ENCODE measurements around the gene CLEC11A.
"Not testable (repeated sequence)": the region's sequence is repeated elsewhere in the genome, so short reads cannot be mapped to it uniquely, and the experiment has no call there.

The CLEC11A gene

DNA sequence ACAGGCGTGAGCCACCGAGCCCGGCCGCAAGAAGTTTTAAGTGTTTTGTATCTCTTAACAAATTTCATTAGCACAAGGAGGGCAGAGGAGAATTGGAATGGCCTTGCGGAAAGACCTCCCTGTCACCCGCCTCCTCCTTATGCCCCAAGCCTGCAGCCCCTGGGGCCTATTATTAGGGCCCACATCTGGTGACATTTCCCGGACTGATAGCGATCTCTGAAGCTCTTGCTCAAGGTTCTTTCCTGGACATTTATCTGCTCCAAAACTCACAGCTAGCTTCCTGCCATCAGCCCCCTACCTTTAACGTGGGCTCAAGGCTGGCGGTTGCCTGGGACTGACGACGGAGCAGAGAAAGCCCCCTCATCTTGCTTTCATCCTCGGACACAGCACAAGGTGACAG is 40.4 kb downstream of the CLEC11A start:
- not testable (repeated sequence) for DNase-seq

DNA sequence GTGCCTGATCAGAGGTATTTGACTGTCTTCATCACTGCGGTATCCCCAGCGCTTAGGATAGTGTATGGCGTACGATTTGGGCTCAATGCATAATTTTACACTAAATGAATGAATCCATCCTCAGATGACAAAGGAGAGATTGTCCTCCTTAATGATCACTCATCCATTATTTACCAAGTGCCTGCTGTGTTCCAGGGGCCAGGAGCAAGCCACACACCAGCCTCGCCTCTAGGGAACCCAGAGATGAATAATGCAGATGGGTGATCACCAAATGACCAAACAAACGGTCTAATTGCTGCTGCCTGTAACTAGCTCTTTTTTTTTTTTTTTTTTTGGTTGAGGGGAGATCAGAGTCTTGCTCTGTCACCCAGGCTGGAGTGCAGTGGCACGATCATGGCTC is 41.2 kb downstream of the CLEC11A start:
- no peak for DNase-seq

DNA sequence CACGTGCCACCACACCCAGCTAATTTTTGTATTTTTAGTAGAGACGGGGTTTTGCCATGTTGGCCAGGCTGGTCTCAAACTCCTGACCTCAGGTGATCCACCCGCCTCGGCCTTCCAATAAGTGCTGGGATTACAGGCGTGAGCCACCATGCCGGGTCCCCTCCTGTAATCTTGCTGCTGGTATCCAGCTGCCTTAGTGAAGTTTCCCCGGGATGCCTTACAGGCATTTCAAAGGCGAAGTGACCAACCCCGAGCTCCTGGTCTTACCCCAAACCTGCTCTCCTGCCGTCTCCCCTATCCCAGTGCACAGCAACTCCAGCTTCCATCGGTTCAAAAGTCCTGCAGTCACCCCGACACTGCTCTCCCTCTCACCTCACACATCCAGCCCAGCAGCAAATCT is 43.6 kb downstream of the CLEC11A start:
- not testable (repeated sequence) for DNase-seq

DNA sequence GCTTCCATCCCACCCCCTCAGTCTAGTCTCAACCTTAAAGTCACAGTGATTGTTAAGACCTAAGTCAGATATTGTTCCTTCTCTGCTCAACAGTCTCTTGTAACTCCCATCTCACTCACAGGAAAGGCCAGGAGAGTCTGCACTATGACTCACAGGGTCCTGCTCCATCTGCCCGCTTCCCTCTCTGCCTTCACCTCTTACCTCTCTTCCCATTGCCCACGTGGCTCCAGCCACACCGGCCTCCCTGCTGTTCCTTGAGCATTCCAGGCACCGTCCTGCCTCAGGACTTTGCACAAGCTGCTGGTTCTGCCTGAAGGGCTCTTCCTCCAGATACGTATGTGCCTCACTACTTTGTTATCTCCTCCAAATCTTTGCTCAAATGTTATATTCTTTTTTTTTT is 44.1 kb downstream of the CLEC11A start:
- DNase-seq = not testable (repeated sequence)

DNA sequence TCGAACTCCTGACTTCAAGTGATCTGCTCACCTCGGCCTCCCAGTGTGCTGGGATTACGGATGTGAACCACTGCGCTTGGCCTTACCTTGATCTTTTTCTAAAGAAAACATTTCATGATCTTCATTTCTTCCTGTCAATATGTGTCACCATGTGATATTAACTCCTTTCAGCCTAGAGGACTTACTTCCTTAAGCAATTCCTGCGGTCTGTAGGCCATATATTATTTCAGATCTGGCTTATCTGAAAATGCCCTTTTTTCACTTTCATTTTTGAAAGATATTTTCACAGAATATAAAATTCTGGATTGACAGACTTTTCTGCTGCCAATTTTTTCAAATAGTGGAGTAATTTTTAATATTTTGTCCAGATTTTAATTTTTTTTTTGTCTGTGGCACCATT is 45.1 kb downstream of the CLEC11A start:
- no peak for DNase-seq

DNA sequence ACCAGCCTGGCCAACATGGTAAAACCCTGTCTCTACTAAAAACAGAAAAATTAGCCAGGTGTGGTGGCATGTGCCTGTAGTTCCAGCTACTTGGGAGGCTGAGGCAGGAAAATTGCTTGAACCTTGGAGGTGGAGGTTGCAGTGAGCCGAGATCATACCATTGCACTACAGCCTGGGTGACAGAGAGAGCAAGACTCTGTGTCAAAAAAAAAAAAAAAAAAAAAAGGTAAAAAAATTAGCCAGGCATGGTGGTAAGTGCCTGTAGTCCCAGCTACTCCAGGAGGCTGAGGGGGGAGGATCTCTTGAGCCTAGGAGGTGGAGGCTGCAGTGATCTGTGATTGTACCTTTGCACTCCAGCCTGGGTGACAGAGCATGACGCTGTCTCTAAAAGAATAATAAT is 47.0 kb downstream of the CLEC11A start, which contains the start of gene GPR32:
Gene GPR32, plus strand, starts transcription at position 301 of the 400 bp plus-strand sequence. CDS start 137 bp downstream, outside the sequence.
- DNase-seq = not testable (repeated sequence)

DNA sequence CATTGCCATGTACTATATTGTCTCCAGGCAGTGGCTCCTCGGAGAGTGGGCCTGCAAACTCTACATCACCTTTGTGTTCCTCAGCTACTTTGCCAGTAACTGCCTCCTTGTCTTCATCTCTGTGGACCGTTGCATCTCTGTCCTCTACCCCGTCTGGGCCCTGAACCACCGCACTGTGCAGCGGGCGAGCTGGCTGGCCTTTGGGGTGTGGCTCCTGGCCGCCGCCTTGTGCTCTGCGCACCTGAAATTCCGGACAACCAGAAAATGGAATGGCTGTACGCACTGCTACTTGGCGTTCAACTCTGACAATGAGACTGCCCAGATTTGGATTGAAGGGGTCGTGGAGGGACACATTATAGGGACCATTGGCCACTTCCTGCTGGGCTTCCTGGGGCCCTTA is 47.7 kb downstream of the CLEC11A start:
- no peak for DNase-seq

DNA sequence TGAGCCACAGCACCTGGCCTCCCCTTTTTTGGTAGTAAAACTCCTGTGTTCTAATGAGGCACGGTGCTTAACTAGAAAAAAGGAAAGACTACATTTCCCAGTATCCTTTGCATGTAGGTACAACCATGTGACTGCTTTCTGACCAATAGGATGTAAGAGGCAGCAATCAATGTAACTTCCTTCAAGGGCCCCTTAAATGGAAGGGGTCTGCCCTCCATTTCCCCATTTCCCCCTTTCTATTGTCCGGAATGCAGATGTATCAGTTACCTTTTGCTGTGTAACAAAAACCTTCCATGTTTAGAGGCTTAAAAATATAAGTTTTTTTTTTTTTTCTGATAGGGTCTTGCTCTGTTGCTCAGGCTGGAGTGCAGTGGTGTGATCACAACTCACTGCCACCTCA is 49.3 kb downstream of the CLEC11A start:
- DNase-seq = no peak

DNA sequence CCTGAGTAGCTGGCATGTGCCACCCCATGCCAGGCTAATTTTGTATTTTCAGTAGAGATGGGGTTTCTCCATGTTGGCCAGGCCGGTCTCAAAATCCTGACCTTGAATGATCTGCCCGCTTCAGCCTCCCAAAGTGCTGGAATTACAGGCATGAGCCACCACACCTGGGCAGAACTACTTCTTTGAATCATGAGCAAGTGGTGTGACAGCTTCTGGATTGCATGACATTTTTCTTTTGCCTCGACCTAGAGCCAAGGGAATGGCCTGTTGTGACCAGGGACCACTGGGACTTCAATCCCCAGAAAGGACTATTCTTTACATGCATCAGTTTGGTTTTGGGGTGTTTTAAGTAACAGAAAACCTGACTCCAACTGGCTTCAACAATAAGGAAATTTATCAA is 49.7 kb downstream of the CLEC11A start:
- DNase-seq = not testable (repeated sequence)

DNA sequence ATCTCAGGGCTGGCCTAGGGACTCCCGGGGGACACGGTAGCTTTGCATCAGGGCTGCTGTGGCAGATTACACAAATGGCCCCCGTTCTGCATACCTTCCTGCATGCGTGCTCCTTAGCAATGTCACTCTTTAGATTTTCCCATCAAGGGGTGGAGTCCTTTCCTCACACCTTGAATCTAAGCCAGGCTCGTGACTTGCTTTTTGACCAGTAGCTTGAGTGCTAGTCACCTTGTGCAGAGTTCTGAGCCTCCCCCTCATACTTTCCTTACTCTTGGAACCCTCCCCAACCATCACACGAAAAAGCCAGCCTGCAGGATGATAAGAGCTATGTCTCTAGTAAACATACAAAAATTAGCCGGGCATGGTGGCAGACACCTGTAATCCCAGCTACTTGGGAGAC is 50.3 kb downstream of the CLEC11A start:
- DNase-seq = not testable (repeated sequence)

All from NCI-H1436 treated with DMSO at 0.1 percent for 48 hours (cell line).